Keratinocyte (primary cell): ENCODE measurements around the gene TBXAS1. TPM values are rescaled to one million over a fixed set of nuclear protein-coding genes. Genes with fewer than 3 reads are reported as not detected.

Experiments used
- DNase-seq: peaks from one replicate; pipeline ENCODE4 v3.0.0-alpha.2; 2011; ENCODE audit warnings: low read depth, missing footprints, low spot score
- FAIRE-seq: peaks from 2 replicates; lab custom pipeline; 2011; peaks lifted over from hg19 to GRCh38; lab: Jason Lieb, UNC
- H2AFZ ChIP-seq: 2 replicates; pipeline ENCODE4 v1.6.0; 2012; ENCODE audit warnings: low read length, control low read depth, inconsistent platforms; ENCODE audit not compliant: control insufficient read depth
- H3K27ac ChIP-seq: 2 replicates; pipeline ENCODE4 v1.5.1; 2011; ENCODE audit warnings: low read length; ENCODE audit not compliant: control insufficient read depth, insufficient read depth
- H3K27me3 ChIP-seq: 3 replicates; pipeline ENCODE4 v1.6.0; 2011; ENCODE audit warnings: low read length; ENCODE audit not compliant: control insufficient read depth, insufficient read depth; ENCODE audit errors: extremely low read depth
- H3K36me3 ChIP-seq, 2 experiments: 2 replicates in 1 of 2; 3 replicates in 1 of 2; pipeline ENCODE4 v1.5.1; 2011; ENCODE audit warnings: low read length in 2 of 2, mild to moderate bottlenecking in 1 of 2; ENCODE audit not compliant: control insufficient read depth in 2 of 2, insufficient read depth in 2 of 2; ENCODE audit errors: extremely low read depth in 1 of 2
- H3K4me1 ChIP-seq: 3 replicates; pipeline ENCODE4 v1.5.1; 2011; ENCODE audit warnings: low read length; ENCODE audit not compliant: control insufficient read depth, insufficient read depth; ENCODE audit errors: extremely low read depth
- H3K4me2 ChIP-seq: 3 replicates; pipeline ENCODE4 v1.6.0; 2011; ENCODE audit warnings: low read depth, low read length; ENCODE audit not compliant: control insufficient read depth, insufficient read depth; ENCODE audit errors: extremely low read depth
- H3K4me3 ChIP-seq, 3 experiments: fragments of 200-600 bp in 1 of 3; sonication (generic) in 1 of 3; 2 replicates in 2 of 3; 3 replicates in 1 of 3; pipeline ENCODE4 v1.5.1; 2011 to 2016; ENCODE audit warnings: low read length in 3 of 3, mild to moderate bottlenecking in 3 of 3, control low read depth in 2 of 3, inconsistent platforms in 1 of 3, low read depth in 1 of 3, mixed read lengths in 1 of 3, mixed run types in 1 of 3, moderate library complexity in 1 of 3; ENCODE audit not compliant: control insufficient read depth in 2 of 3, insufficient read depth in 2 of 3; ENCODE audit errors: extremely low read depth in 1 of 3
- H3K79me2 ChIP-seq: 2 replicates; pipeline ENCODE4 v1.6.0; 2012; ENCODE audit warnings: low read length; ENCODE audit not compliant: control insufficient read depth, insufficient read depth
- H3K9ac ChIP-seq: 3 replicates; pipeline ENCODE4 v1.6.0; 2011; ENCODE audit warnings: low read length; ENCODE audit not compliant: control insufficient read depth, insufficient read depth; ENCODE audit errors: extremely low read depth
- H3K9me1 ChIP-seq: 3 replicates; pipeline ENCODE4 v1.6.0; 2011; ENCODE audit warnings: low read length; ENCODE audit not compliant: control insufficient read depth, insufficient read depth; ENCODE audit errors: extremely low read depth
- H3K9me3 ChIP-seq: 2 replicates; pipeline ENCODE4 v1.5.1; 2012; ENCODE audit warnings: low read depth, low read length; ENCODE audit not compliant: control insufficient read depth
- H4K20me1 ChIP-seq: 3 replicates; pipeline ENCODE4 v1.6.0; 2011; ENCODE audit warnings: low read length; ENCODE audit not compliant: control insufficient read depth, insufficient read depth; ENCODE audit errors: extremely low read depth
- CTCF ChIP-seq, 3 experiments: IDR thresholded peaks in 1 of 3; conservative IDR thresholded peaks in 1 of 3; optimal IDR thresholded peaks in 1 of 3; 2 replicates in 2 of 3; 3 replicates in 1 of 3; pipeline versions ENCODE3 to v1.5.1; 2011; ENCODE audit warnings: low read length in 3 of 3, mild to moderate bottlenecking in 3 of 3, moderate library complexity in 2 of 3, control low read depth in 1 of 3, inconsistent platforms in 1 of 3; ENCODE audit not compliant: insufficient read depth in 2 of 3; ENCODE audit errors: extremely low read depth in 1 of 3
- EZH2 ChIP-seq: IDR thresholded peaks from one replicate; pipeline ENCODE4 v1.6.1; 2012; ENCODE audit warnings: inconsistent platforms, mild to moderate bottlenecking, low read length, moderate library complexity
- dilution Hi-C: fragments of 300-500 bp; cut with MboI; formaldehyde crosslinking; loops from one replicate; pipeline ENCODE4 v1.7.0; 2020; ENCODE audit warnings: low sequenced_read_pairs; ENCODE audit not compliant: extremely low pct_ligation_motif_present
- polyA plus RNA-seq, 5 experiments: library from polyadenylated mRNA; depleted of rRNA in 3 of 5; stranded (reverse) in 3 of 5; stranded (forward) in 1 of 5; unstranded in 1 of 5; fragments of >200 nt; gene quantifications; 1 replicate in 1 of 5; 2 replicates in 3 of 5; 3 replicates in 1 of 5; pipeline versions ENCODE4 v1.2.1 to v1.2.3, GENCODE V29; 2011 to 2012; ENCODE audit warnings: missing spikeins in 2 of 5, low read depth in 1 of 5, low replicate concordance in 1 of 5

Gene TBXAS1
- polyA plus RNA-seq, 1 donor (not counting 4 experiments of a cell fraction or from before 2014, with no cell fraction given) = 2.9 TPM

- Histone ChIP-seq H3K4me3 (no peak overlapping the region), H4K20me1 (no peaks in the 10 kb centered on the region), H3K9me3 (no peaks in the 10 kb centered on the region), H3K79me2 (no peaks in the 10 kb centered on the region), H2AFZ (no peak overlapping the region), H3K9ac (no peak overlapping the region), H3K27me3 (no peaks in the 10 kb centered on the region), H3K4me1 (no peaks in the 10 kb centered on the region), H3K27ac (no peak overlapping the region), H3K9me1 (no peaks in the 10 kb centered on the region), H3K4me2 (no peak overlapping the region), H3K36me3 (peaks cover 4 to 7% of the 10 kb centered on the region in 2 experiments)
- FAIRE-seq (no peak), DNase-seq (no peak)
- dilution Hi-C loops = loop anchor here (25.0 kb wide), 1 partner anchor 407 kb away; no protein-coding TSS in a partner anchor
- TF ChIP-seq CTCF (optimal IDR thresholded peaks at IDR 0.05 in 1 of 3, IDR thresholded peaks at IDR 0.05 in 1 of 3, conservative IDR thresholded peaks at IDR 0.05 in 1 of 3; ENCODE audit: extremely low read depth in 1 of 3, insufficient read depth in 2 of 3, low read length in 3 of 3) = no peak
- no peak for TF ChIP-seq EZH2
Measured at GRCh38 chr7:140019606-140020005, 190.5 kb downstream of the TBXAS1 start.

GRCh38 chr7:140021603-140022002, 192.5 kb downstream of the TBXAS1 start:
- Histone ChIP-seq H3K79me2 (no peaks in the 10 kb centered on the region), H3K4me3 (no peak overlapping the region), H3K27ac (no peak overlapping the region), H3K4me1 (no peaks in the 10 kb centered on the region), H3K27me3 (no peaks in the 10 kb centered on the region), H3K4me2 (no peak overlapping the region), H3K9ac (no peak overlapping the region), H3K36me3 (peaks cover 10% of the 10 kb centered on the region in 2 experiments), H3K9me1 (no peaks in the 10 kb centered on the region), H3K9me3 (no peaks in the 10 kb centered on the region), H2AFZ (no peak overlapping the region), H4K20me1 (no peaks in the 10 kb centered on the region)
- dilution Hi-C loops = loop anchor here (25.0 kb wide), 1 partner anchor 409 kb away; no protein-coding TSS in a partner anchor
- DNase-seq = no peak
- no peak for TF ChIP-seq CTCF (optimal IDR thresholded peaks at IDR 0.05 in 1 of 3, IDR thresholded peaks at IDR 0.05 in 1 of 3, conservative IDR thresholded peaks at IDR 0.05 in 1 of 3; ENCODE audit: extremely low read depth in 1 of 3, insufficient read depth in 2 of 3, low read length in 3 of 3)
- TF ChIP-seq EZH2 = no peak
- no peak for FAIRE-seq
